Measurements from ENCODE around the gene PPM1L.
"Not testable (repeated sequence)": the region's sequence is repeated elsewhere in the genome, so short reads cannot be mapped to it uniquely, and the experiment has no call there.

The PPM1L gene

DNA sequence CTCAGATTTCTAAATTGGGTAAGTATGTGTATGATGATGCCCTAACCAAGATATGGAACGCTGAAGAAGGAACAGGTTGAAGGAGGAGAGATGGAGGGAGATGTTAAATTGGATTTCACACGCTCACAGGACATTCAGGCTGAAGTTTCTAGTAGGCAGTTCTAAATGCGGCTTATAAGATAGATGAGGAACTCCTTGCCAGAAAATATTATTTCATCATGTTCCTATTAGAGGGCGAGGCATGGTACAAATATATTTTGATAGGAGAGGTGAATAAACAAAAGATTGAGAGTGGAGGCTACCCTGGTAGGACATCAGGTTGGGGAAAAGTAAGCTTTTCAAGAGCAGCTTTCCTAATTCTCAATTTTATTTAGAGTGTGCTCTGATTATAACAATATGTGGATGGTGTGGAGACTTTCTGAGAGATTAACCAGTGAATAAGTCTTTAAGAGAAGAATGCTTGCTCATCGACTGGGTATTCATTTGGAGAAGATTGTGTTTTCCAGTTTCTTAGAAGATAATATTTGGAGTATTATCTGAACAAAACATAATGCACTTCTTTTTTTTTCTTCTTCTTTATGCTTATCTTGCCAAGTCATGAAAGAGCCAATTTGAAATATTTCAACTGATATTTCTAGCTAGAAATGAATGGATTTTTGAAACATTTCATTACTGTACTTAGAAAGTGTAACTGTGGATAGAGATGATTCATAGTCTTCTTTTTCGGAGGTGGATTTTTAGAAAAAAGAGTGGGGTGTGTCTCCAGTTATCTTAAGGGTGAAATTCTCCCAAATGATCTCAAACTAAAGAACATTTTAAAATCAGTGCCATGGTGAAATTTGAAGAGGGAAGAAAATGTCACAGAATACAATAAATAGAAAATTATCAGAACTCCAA, 260.6 kb downstream of the PPM1L start:
- H3K27ac ChIP-seq, result no peak overlapping the region
- TF ChIP-seq, protein P1, sequence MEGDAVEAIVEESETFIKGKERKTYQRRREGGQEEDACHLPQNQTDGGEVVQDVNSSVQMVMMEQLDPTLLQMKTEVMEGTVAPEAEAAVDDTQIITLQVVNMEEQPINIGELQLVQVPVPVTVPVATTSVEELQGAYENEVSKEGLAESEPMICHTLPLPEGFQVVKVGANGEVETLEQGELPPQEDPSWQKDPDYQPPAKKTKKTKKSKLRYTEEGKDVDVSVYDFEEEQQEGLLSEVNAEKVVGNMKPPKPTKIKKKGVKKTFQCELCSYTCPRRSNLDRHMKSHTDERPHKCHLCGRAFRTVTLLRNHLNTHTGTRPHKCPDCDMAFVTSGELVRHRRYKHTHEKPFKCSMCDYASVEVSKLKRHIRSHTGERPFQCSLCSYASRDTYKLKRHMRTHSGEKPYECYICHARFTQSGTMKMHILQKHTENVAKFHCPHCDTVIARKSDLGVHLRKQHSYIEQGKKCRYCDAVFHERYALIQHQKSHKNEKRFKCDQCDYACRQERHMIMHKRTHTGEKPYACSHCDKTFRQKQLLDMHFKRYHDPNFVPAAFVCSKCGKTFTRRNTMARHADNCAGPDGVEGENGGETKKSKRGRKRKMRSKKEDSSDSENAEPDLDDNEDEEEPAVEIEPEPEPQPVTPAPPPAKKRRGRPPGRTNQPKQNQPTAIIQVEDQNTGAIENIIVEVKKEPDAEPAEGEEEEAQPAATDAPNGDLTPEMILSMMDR (conservative IDR thresholded peaks at IDR 0.05), result no peak

DNA sequence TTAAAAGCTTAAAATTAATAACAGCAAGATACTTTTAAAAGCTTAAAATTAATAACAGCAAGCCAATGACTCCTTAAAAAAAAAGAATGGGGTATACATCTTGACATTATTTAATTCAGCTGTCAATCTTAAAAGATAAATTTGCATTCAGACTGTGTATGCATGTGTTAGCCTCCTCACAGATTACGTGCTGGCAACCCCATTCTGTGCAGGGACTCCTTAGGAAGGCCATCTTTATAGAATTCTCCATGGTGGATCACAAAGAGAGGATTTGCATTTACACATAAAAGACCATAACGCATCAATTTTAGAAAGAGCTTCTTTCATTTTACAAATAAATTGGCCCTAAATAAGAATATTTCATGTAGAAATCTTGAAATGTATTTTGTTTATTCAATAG, 261.9 kb downstream of the PPM1L start:
- TF ChIP-seq, protein P1 (conservative IDR thresholded peaks at IDR 0.05), result no peak
- H3K27ac ChIP-seq, result no peak overlapping the region

DNA sequence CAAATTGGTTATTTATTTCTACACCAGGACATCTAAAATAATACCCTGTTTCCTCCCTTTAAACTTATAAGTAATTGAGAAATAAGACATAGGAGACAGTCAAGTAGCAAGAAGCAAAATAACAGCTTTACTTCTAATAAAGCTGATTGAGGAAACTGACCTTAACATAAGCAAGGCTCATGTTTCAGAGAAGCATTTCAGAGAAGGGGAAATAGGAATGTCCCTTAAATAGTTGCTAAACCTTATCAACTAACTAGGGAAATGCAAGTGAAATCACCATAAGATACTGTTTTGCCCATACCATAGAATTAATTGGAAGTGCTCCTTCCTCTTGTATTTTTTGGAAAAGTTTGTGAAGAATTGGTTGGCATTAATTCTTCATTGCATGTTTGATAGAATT, 264.2 kb downstream of the PPM1L start:
- no peak overlapping the region for H3K27ac ChIP-seq
- TF ChIP-seq, protein P1 (conservative IDR thresholded peaks at IDR 0.05), result no peak

DNA sequence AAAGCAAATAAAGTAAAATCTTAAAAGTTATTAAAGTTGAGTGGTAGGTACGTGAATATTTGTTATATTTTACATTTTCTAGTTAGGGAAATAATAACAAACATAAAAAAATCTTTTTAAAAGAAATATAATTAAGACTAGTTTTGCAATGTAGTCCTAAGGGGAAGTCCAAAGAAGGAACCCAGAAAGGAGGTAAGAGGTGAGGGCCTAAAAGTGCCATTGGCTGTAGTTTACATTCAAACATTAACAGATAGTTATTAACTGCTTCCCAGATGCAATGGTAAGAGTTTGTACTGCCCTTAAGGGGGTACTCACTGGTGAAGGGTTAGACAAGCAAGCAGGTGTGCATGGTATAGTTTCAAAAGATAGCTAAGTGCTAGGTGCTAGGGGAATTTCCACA, 269.9 kb downstream of the PPM1L start:
- H3K27ac ChIP-seq, result no peak overlapping the region
- TF ChIP-seq, protein P1 (conservative IDR thresholded peaks at IDR 0.05), result no peak

DNA sequence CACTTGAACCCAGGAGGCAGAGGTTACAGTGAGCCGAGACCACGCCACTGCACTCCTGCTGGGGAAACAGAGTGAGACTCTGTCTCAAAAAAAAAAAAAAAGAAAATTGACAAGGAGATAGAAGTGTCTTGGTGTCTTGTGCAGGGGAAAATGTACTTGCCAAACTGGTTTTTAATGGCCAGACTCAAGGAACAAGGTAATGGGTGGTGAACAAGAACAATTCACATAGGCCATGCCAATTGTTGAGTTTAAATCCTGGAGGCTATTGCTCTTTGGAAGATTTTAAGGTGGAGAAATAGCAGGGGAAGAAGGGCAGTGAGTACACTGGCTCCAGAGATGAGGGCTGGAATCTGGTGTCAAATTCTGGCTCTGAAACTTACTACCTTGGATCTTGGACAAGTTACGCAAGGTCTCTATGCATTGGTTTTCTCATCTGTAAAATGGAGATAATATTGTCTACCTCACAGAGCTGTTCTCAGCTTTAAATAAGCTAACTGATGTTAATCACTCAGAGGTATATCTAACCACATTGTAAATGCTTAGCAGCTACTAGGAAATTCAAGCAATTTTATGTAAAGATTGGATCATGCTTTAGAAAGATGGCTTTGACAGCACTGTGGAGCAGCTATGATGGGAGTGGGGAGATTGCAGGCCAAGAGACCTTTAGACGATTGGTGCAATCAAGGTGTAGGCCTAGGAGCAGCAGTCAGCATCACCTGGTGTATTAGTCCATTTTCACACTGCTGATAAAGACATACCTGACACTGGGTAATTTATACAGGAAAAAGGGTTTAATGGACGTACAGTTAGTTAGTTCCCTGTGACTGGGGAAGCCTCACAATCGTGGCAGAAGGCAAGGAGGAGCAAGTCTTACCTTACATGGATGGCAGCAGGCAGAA, 270.8 kb downstream of the PPM1L start:
- H3K27ac ChIP-seq, result no peak overlapping the region
- TF ChIP-seq, protein P1 (conservative IDR thresholded peaks at IDR 0.05), result no peak

DNA sequence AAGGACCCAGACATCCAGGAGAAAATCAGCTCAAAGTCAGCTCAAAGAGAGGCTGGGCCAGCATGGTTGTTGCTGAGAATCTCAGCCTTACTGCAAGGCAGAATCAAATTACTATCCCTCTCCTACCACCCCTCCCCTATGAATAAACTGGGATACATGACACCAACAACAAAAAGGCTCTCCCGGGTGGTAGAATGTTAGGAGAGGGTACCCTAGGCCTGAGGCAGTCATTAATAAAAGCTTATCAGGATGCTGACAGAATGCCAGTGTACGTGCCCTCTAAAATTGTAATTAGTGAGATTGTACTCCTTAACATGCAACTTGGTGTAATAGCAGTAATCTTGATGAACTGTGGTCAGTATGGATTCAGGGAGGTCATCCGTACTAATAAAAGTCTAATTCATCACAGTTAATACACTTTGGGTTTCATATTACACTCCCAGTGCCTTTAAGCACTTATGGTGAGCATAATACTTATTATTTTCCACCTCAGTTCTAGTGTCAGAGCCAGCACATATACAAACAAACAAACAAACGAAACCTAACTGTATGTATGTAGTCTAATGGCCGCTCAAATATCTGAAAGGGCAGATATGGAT, 272.6 kb downstream of the PPM1L start:
- TF ChIP-seq, protein P1 (conservative IDR thresholded peaks at IDR 0.05), result no peak
- no peak overlapping the region for H3K27ac ChIP-seq

DNA sequence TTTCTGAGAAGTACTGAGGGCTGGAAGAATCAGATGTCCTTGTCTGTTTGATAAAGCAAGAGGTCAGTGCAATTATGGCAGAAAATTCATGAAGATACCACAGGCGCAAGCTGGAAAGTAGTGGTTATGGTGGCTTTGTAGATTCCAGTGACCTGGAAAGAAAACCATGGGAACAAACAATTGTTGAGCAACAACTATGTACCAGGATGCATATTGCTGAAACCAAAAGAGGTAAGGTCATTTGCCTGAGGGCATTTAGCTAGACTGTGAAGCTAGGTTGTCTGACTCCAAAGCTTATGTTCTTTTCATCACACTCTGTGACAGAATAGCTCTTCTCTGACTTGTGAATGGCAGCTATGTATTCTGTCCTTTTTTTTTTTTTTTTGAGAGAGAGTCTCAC, 275.1 kb downstream of the PPM1L start:
- H3K27ac ChIP-seq, result no peak overlapping the region
- TF ChIP-seq, protein P1 (conservative IDR thresholded peaks at IDR 0.05), result no peak

DNA sequence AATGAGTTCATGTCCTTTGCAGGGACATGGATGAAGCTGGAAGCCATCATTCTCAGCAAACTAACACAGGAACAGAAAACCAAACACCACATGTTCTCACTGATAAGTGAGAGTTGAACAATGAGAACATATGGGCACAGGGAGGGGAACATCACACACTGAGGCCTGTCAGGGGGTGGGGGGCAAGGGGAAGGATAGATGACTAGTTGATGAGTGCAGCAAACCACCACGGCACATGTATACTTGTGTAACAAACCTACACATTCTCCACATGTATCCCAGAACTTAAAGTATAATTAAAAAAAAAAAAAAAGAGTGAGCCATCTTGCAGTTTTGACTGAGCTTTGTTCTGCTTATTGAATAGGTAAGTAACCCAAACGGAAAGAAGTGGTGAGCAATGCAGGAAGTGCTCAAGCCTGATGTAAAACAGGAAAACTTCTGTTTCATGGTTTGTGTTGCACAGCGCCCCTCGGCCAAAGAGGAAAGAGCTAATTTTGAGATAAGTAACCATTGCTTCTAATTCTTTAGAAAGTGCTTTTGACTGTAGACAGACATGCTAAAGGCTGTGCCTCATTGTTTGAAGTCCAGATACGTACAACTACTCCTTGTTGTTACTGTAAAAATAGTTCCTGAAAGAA, 279.0 kb downstream of the PPM1L start:
- not testable (repeated sequence) for H3K27ac ChIP-seq
